Measurements from ENCODE around the gene RUFY4. TPM values are rescaled to one million over a fixed set of nuclear protein-coding genes. Genes with fewer than 3 reads are reported as not detected.

RUFY4 gene
- total and polyA plus RNA-seq, 4 donors = 0.39 to 0.45 TPM; not detected in 2

DNA sequence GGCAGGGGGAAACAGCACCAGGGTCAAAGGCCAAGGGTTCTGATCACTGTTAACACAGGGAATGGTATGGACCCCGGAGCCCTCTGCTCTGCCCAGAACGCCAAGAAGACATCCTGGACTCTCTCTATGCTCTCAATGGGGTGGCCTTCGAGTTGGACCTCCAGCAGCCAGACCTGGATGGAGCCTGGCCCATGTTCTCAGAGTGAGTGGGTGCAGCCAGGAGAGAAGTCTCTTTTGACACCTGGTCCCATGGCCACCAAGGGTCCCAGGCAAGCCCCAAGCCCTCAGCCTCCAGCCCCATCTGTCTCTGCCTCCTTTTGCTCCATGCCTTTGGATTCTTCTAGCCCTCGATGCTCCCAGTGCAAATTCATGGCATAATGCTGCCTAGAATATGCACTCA, 4.1 kb downstream of the RUFY4 start:
- H3K27me3 ChIP-seq (ENCODE audit: control insufficient read depth in 1 of 2, insufficient read depth in 2 of 2, low read length in 1 of 2) = no peaks in the 10 kb centered on the region
- ATAC-seq (ENCODE audit: low FRiP score) = no peak
- DNase-seq = no peak
- H3K9me3 ChIP-seq (ENCODE audit: control insufficient read depth, low read length) = no peaks in the 10 kb centered on the region
- intact Hi-C loops (cut with DNase I) = no loop called here
- H3K4me3 ChIP-seq (ENCODE audit: low read length in 2 of 2) = no peak overlapping the region
- 94% methylated on average over 4 of the region's 4 CpGs for WGBS, 2 donors
- H3K4me1 ChIP-seq (ENCODE audit: control insufficient read depth in 1 of 2, insufficient read depth in 2 of 2, low read length in 2 of 2) = no peaks in the 10 kb centered on the region
- H3K27ac ChIP-seq (ENCODE audit: low read depth in 1 of 2, low read length in 2 of 2) = no peak overlapping the region
- H3K36me3 ChIP-seq (ENCODE audit: control insufficient read depth in 1 of 2, insufficient read depth in 2 of 2, low read length in 1 of 2) = no peaks in the 10 kb centered on the region

DNA sequence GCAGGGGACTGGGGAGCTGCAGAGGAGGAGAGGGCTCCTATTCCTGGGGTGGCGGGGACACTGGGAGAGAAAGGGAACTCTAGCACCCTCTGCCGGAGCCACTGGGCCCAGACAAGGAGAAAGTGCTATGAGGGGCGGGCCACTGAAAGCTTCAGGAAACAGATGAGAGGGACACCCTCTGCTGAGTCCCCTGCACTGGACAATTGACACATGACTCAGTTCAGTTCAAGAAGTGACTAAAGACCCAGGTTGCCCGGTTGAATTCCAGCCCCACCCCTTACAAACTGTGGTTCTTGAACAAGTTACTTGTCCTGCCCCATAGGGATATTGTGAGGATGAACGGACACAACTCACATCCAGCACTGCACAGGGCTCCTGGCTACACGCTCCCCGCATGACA, 5.0 kb downstream of the RUFY4 start:
- Histone ChIP-seq H3K4me3 (ENCODE audit: low read length in 2 of 2) (no peak overlapping the region), H3K4me1 (ENCODE audit: control insufficient read depth in 1 of 2, insufficient read depth in 2 of 2, low read length in 2 of 2) (no peaks in the 10 kb centered on the region), H3K27me3 (ENCODE audit: control insufficient read depth in 1 of 2, insufficient read depth in 2 of 2, low read length in 1 of 2) (no peaks in the 10 kb centered on the region), H3K9me3 (ENCODE audit: control insufficient read depth, low read length) (no peaks in the 10 kb centered on the region), H3K36me3 (ENCODE audit: control insufficient read depth in 1 of 2, insufficient read depth in 2 of 2, low read length in 1 of 2) (no peaks in the 10 kb centered on the region), H3K27ac (ENCODE audit: low read depth in 1 of 2, low read length in 2 of 2) (no peak overlapping the region)
- WGBS, 2 donors = 72 to 75% methylated on average over 7 of the region's 7 CpGs
- ATAC-seq (ENCODE audit: low FRiP score) = no peak
- intact Hi-C loops (cut with DNase I) = no loop called here
- DNase-seq = no peak

DNA sequence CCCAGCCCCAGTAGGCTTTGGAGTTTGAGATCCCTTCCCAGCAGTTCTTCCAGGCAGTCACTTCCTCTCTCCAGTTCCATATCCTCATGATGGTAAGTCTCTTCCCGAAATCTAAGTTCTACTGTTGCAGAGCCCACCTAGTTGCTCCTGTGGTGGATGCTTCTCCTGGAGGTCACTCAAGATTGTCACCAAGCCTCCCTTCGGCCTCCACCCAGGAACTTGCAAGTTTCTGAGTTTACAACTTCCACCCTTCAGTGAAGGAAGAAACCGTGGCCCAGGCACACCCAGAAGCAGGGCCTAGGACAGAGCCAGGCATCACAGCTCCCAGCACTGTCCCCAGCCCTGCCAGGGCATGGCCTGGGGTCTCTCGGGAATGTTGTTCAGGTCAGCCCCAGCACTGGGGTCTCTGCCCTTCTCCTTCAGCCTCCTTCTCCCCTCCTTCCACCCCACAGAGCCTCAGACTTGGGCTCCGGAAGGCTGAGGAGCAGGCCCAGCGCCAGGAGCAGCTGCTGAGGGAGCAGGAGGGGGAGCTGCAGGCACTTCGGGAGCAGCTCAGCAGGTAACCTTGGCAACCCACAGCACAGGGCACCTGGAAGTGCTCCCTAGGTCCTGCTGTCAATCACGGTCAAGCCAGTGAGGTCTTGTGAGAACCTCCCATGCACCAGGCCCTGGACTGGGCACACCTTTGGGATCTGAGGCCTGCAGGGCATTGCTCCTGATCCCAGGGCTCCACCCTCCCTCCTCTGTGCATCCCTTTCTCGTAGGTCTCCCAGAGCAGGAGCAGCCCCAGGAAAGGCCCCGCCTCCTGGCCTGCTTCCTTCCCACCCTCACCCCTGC, 7.1 kb downstream of the RUFY4 start:
- Histone ChIP-seq H3K4me3 (ENCODE audit: low read length in 2 of 2) (no peak overlapping the region), H3K36me3 (ENCODE audit: control insufficient read depth in 1 of 2, insufficient read depth in 2 of 2, low read length in 1 of 2) (no peaks in the 10 kb centered on the region), H3K27me3 (ENCODE audit: control insufficient read depth in 1 of 2, insufficient read depth in 2 of 2, low read length in 1 of 2) (no peaks in the 10 kb centered on the region), H3K27ac (ENCODE audit: low read depth in 1 of 2, low read length in 2 of 2) (no peak overlapping the region), H3K9me3 (ENCODE audit: control insufficient read depth, low read length) (no peaks in the 10 kb centered on the region), H3K4me1 (ENCODE audit: control insufficient read depth in 1 of 2, insufficient read depth in 2 of 2, low read length in 2 of 2) (no peaks in the 10 kb centered on the region)
- WGBS, 2 donors = 87 to 91% methylated on average over 10 of the region's 10 CpGs
- DNase-seq (no peak), ATAC-seq (ENCODE audit: low FRiP score) (no peak)
- intact Hi-C loops (cut with DNase I) = no loop called here

DNA sequence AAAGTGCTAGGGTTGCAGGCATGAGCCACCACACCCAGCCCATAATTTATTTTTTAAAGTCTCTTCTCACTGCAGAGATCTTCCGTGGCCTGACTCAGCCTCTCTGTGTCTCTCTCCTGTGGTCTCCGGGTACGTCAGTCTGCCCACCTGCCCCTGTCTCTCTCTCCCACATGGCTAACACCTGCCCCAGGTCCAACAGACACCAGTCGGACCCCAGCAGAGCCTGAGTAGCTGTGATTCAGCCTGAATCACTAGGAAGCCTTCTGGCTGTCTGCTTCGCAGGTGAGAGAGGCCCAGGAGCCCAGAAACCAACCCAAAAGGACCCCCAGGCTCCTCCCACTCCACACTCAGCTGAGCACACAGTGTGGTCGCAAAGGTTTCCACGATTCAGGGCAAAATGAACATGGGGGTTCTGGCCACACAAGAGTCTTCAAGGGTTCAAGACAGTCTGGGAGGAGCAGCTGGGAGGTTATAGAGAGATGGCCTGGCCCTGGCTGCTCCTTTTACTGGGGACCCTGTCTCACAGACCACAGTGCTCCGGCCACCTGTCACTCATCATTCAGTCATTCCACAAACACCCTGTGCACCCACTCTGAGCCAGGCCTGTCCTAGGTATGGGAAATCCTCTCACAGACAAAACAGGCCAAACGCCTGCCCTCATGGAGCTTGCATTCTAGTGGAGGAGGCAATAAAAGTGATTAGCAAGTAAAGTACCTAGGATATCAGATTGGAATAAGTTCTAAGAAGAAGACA, 8.6 kb downstream of the RUFY4 start:
- no peaks in the 10 kb centered on the region for H3K36me3 ChIP-seq (ENCODE audit: control insufficient read depth in 1 of 2, insufficient read depth in 2 of 2, low read length in 1 of 2)
- ATAC-seq (ENCODE audit: low FRiP score) (no peak), DNase-seq (no peak)
- no peak overlapping the region for H3K4me3 ChIP-seq (ENCODE audit: low read length in 2 of 2)
- 85 to 96% methylated on average over 9 of the region's 9 CpGs for WGBS, 2 donors
- H3K9me3 ChIP-seq (ENCODE audit: control insufficient read depth, low read length) = no peaks in the 10 kb centered on the region
- no peaks in the 10 kb centered on the region for H3K4me1 ChIP-seq (ENCODE audit: control insufficient read depth in 1 of 2, insufficient read depth in 2 of 2, low read length in 2 of 2)
- no peak overlapping the region for H3K27ac ChIP-seq (ENCODE audit: low read depth in 1 of 2, low read length in 2 of 2)
- intact Hi-C loops (cut with DNase I) = no loop called here
- H3K27me3 ChIP-seq (ENCODE audit: control insufficient read depth in 1 of 2, insufficient read depth in 2 of 2, low read length in 1 of 2) = no peaks in the 10 kb centered on the region

DNA sequence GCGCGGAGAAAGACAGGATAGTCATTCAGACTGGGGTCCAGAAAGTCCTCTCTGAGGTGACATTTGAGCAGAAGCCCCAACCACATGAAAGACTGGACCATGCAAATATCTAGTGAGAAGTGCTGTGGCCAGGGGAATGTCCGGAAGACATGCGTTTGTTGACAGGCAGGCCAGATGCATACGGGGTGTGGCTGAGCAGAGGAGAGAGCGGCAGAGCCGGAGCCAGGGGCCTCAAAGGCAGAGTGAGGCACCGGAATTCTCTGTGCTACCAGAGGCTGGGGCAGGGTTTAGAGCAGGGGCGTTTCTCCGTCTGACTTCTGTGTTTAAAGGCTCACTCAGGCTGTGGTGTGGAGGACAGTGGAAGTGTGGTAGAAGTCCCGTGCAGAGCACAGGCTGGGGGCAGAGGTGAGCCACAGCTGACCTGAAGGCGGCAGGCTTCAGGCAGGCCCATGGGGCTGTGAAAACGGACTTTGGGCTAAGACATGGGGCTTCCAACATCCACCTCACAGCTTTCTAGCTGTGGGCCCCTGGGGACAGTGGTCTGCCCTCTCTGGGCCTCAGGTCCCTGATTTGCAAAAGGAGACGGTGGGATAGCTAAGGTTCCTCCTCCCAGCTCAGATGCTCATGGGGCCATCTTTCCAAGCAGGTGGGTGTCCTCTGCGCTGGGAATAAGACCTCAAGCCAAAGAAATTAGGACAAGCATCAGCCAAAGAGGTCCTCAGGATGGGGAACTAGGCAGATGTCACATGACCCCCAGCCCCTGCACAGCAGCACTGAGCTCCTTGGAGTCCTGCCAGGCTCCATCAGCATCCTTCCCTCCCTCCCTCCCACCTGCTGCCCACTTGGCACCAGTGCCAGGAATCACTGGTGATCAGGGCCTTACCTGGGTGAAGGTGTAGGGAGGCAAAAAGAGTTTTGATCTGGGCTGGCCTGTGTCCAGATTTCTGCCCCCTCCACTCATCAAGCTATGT, 11.2 kb downstream of the RUFY4 start:
- peak; percentile 8 for ATAC-seq (ENCODE audit: low FRiP score)
- no peaks in the 10 kb centered on the region for H3K9me3 ChIP-seq (ENCODE audit: control insufficient read depth, low read length)
- H3K27me3 ChIP-seq (ENCODE audit: control insufficient read depth in 1 of 2, insufficient read depth in 2 of 2, low read length in 1 of 2) = no peaks in the 10 kb centered on the region
- intact Hi-C loops (cut with DNase I) = no loop called here
- H3K36me3 ChIP-seq (ENCODE audit: control insufficient read depth in 1 of 2, insufficient read depth in 2 of 2, low read length in 1 of 2) = no peaks in the 10 kb centered on the region
- no peak overlapping the region for H3K4me3 ChIP-seq (ENCODE audit: low read length in 2 of 2)
- DNase-seq = no peak
- H3K4me1 ChIP-seq (ENCODE audit: control insufficient read depth in 1 of 2, insufficient read depth in 2 of 2, low read length in 2 of 2) = no peaks in the 10 kb centered on the region
- WGBS, 2 donors = 76 to 86% methylated on average over 15 of the region's 15 CpGs
- no peak overlapping the region for H3K27ac ChIP-seq (ENCODE audit: low read depth in 1 of 2, low read length in 2 of 2)

DNA sequence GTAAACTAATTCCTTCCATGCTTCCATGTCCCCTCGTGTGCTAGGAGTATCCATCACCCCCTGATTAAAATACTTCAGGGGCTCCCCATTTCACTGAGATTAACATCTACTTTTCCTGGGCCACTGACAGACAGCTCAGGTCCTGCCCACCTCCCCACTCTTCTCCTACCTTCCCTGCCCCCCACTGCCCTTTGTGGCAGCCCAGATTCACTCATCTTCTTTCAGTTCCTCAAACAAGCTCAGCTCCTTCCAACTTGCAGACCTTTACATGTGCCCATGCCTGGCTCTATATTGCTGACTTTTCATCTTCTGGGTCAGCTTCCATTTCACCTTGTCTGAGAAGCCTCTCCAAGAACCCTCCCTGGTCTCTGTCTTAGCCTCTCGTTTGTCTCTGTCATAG, 12.0 kb downstream of the RUFY4 start:
- Histone ChIP-seq H3K4me3 (ENCODE audit: low read length in 2 of 2) (no peak overlapping the region), H3K9me3 (ENCODE audit: control insufficient read depth, low read length) (peaks cover 2% of the 10 kb centered on the region), H3K4me1 (ENCODE audit: control insufficient read depth in 1 of 2, insufficient read depth in 2 of 2, low read length in 2 of 2) (no peaks in the 10 kb centered on the region), H3K27ac (ENCODE audit: low read depth in 1 of 2, low read length in 2 of 2) (no peak overlapping the region), H3K27me3 (ENCODE audit: control insufficient read depth in 1 of 2, insufficient read depth in 2 of 2, low read length in 1 of 2) (no peaks in the 10 kb centered on the region), H3K36me3 (ENCODE audit: control insufficient read depth in 1 of 2, insufficient read depth in 2 of 2, low read length in 1 of 2) (no peaks in the 10 kb centered on the region)
- DNase-seq (no peak), ATAC-seq (ENCODE audit: low FRiP score) (no peak)
- intact Hi-C loops (cut with DNase I) = no loop called here
- WGBS, 2 donors = 90% methylated on average over 2 of the region's 2 CpGs

DNA sequence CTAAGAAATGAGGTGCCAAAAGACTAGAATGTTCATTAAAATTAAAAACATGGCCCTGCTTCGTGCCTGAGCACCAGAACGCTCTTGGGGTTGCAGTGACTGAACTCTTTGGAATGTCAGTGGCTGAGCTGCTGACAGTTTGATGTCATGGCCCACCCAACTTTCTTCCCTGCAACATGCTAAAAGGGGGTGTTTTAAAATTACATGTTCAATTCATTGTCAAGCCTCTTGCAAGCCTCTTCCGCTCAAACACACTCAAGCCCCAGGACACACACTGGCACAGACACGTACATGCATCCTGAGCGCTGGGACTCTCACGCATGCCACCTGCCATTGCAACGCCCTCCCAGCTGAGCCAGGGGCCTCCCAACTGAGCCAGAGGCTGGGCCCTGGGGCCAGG, 12.6 kb downstream of the RUFY4 start:
- Histone ChIP-seq H3K27ac (ENCODE audit: low read depth in 1 of 2, low read length in 2 of 2) (no peak overlapping the region), H3K36me3 (ENCODE audit: control insufficient read depth in 1 of 2, insufficient read depth in 2 of 2, low read length in 1 of 2) (no peaks in the 10 kb centered on the region), H3K4me1 (ENCODE audit: control insufficient read depth in 1 of 2, insufficient read depth in 2 of 2, low read length in 2 of 2) (no peaks in the 10 kb centered on the region), H3K4me3 (ENCODE audit: low read length in 2 of 2) (no peak overlapping the region), H3K27me3 (ENCODE audit: control insufficient read depth in 1 of 2, insufficient read depth in 2 of 2, low read length in 1 of 2) (no peaks in the 10 kb centered on the region), H3K9me3 (ENCODE audit: control insufficient read depth, low read length) (peaks cover 2% of the 10 kb centered on the region)
- DNase-seq (no peak), ATAC-seq (ENCODE audit: low FRiP score) (no peak)
- WGBS, 2 donors = 87 to 90% methylated on average over 7 of the region's 7 CpGs
- intact Hi-C loops (cut with DNase I) = no loop called here

DNA sequence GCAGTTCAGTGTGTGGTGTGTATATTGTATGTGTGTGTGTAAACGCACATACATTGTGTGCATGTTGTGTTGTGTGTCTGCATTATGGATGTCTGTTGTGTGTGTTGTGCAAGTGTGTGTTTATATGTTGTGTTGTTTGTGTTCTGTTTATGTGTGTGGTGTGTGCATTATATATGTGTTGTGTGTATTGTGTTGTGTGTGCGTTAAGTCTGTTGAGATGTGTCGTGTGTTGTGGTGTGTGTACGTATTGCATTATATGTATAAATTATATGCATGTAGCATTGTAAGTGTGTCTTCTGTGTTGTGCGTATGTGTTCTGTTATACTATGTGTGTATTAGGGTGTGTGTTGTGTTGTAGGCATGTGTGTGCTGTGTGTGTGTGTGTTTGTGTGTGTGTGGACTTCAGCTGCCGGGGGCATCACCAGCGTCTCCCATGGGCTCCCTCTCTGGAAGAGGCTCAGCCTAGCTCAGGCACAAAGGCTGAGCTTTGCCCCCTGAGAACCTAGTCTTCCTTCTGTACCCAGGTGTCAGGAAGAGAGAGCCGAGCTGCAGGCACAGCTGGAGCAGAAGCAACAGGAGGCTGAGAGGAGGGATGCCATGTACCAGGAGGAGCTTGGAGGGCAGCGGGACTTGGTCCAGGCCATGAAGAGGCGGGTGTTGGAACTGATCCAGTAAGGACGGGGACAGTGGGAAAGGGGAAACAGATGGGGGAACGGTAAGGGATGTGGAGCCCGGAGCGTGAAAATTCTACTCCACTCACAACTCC, 13.7 kb downstream of the RUFY4 start:
- Histone ChIP-seq H3K4me3 (ENCODE audit: low read length in 2 of 2) (no peak overlapping the region), H3K27ac (ENCODE audit: low read depth in 1 of 2, low read length in 2 of 2) (no peak overlapping the region), H3K36me3 (ENCODE audit: control insufficient read depth in 1 of 2, insufficient read depth in 2 of 2, low read length in 1 of 2) (no peaks in the 10 kb centered on the region), H3K27me3 (ENCODE audit: control insufficient read depth in 1 of 2, insufficient read depth in 2 of 2, low read length in 1 of 2) (no peaks in the 10 kb centered on the region), H3K9me3 (ENCODE audit: control insufficient read depth, low read length) (peaks cover 2% of the 10 kb centered on the region), H3K4me1 (ENCODE audit: control insufficient read depth in 1 of 2, insufficient read depth in 2 of 2, low read length in 2 of 2) (no peaks in the 10 kb centered on the region)
- 60 to 63% methylated on average over 14 of the region's 14 CpGs for WGBS, 2 donors
- ATAC-seq (ENCODE audit: low FRiP score) (no peak), DNase-seq (no peak)
- intact Hi-C loops (cut with DNase I) = no loop called here
